LNCAP (cell line): ENCODE results near the gene SLC6A17.

Experiments used
- TF ChIP-seq, protein P1 (sequence below): fragments of 450-650 bp; IDR thresholded peaks from 2 replicates; pipeline ENCODE4 v1.5.1; 2017; ENCODE audit warnings: mild to moderate bottlenecking

Gene SLC6A17

DNA sequence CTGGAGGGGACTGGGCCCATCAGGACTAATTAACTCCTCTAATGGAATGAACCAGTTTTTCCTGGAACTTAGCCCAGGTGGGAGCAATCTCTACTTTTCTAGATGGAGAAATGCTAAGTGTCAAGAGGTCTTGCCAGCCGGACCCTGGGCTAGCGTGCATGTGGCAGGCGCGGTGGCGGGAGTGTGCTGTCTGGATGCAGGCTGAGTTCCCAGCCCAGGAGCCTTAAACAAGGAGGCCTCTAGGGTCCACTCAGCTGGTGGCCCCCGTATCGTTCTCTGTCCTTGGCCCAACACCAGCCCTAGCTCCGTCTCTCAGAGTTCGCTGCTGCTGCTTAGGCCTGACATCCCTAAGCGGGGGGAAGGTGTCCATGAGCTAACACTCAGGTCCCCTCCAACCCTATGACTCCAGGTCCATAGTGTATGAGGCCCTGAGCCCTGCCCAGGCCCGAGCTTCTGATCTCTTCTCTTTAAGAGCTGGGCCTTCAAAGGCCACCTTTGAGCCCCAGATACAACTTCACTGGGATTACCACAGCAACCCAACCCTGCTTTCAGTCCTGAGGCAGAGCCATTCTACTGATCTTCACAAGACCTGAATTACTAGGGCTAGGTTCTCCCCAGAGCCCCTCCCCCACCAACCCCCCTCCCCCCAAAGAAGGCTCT, 56.1 kb downstream of the SLC6A17 start:
- TF ChIP-seq, protein P1, sequence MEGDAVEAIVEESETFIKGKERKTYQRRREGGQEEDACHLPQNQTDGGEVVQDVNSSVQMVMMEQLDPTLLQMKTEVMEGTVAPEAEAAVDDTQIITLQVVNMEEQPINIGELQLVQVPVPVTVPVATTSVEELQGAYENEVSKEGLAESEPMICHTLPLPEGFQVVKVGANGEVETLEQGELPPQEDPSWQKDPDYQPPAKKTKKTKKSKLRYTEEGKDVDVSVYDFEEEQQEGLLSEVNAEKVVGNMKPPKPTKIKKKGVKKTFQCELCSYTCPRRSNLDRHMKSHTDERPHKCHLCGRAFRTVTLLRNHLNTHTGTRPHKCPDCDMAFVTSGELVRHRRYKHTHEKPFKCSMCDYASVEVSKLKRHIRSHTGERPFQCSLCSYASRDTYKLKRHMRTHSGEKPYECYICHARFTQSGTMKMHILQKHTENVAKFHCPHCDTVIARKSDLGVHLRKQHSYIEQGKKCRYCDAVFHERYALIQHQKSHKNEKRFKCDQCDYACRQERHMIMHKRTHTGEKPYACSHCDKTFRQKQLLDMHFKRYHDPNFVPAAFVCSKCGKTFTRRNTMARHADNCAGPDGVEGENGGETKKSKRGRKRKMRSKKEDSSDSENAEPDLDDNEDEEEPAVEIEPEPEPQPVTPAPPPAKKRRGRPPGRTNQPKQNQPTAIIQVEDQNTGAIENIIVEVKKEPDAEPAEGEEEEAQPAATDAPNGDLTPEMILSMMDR = no peak

DNA sequence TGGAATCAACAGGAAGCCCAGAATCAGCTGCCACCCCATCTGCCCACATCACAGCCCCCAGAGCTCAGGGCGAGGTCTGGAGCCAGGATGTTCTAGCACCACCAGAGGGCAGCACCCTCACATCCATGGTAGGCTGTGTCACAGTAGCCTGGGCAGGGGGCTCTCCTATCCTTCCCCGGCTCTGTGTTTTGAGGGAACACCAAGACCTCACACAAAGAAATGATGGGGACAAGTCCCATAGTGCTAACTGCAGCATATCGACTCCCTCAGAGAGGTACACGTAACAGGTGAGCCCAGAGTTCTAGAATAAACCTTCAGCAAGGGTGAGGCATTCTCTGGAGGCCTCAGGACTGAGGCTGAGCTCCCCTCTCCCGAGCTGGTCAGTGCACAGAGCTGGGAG, 57.5 kb downstream of the SLC6A17 start:
- TF ChIP-seq, protein P1 = peak; percentile 92

DNA sequence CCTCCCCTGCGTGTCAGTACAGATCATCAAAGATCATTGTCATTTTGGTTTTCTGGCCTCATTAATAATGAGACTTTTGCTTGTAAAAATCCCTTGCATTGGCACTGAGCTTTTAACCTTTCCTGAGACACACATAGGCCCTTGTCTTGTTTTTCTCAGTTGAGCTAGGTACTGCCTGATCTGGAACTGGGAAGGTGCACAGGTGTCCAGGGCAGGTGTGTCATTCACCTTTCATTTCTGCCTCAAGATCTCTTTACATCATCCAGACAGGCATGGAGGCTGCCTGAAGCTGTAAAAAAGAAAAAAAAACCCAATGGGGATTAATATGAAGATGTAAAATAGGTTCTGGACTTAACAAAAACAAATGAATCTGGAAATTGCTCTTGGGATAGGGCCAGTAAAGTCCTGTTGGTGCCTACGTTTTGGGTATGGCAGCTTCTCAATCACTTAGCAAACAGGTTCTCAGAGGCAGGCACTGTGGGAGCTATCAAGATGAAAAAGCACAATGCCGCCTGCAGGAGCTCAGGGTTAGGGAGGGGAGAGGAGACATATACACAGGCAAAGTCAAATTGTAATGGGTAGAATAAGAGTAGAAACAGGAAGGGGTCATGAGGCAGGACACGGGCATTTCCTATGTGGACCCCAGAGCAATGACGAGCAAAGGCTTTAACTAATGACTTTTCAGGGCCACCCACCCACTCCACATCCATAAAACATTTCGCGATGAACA, 58.8 kb downstream of the SLC6A17 start:
- TF ChIP-seq, protein P1 = no peak

DNA sequence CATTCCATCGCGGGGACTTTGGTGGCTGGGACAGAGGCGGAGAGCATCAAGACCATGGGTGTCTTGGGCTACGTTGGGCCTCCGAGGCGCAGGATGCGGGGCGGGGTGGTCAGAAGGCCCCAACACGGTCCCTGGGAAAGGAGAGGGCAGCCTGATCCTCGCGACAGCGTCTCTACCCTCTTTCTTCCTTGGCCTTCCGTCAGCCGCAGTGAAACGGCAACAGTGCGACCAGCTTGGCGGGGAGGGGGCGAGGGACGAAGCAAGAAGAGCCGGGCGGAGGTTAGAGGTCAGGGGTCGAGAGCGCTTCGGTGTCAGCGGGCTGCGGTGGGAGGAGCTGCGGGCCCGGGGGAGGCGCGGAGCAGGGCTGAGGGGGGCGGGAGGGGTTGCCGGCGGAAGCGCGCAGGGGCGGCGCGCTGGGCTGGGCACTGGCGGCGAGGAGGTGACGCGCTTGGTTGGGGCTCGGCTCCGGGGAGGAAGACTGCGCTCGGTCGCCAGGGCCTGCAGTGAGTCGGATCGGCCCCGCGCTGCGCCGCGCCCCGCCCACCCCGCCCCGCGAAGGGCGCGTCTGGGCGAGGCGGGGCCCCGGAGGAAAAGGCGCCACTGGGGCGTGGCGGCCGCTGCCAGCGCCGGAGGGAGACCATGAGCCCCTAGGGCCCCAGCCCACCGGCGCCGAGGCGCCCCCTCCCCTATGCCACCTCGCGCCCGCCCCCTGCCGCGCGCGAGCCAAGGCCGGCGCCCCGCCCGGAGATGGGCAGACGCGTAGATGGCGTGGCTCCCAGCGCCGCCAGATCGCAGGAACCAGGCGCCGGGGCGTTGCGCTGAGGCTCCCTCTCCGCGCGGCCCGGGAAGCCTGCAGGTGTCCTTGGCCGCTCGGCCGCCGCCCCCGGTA, 59.7 kb downstream of the SLC6A17 start, which contains the start of gene KCNC4:
TSS of gene KCNC4 (plus strand) at position 600 of the 889 bp plus-strand sequence. CDS start 1,186 bp downstream, outside the sequence.
- TF ChIP-seq, protein P1 = no peak

DNA sequence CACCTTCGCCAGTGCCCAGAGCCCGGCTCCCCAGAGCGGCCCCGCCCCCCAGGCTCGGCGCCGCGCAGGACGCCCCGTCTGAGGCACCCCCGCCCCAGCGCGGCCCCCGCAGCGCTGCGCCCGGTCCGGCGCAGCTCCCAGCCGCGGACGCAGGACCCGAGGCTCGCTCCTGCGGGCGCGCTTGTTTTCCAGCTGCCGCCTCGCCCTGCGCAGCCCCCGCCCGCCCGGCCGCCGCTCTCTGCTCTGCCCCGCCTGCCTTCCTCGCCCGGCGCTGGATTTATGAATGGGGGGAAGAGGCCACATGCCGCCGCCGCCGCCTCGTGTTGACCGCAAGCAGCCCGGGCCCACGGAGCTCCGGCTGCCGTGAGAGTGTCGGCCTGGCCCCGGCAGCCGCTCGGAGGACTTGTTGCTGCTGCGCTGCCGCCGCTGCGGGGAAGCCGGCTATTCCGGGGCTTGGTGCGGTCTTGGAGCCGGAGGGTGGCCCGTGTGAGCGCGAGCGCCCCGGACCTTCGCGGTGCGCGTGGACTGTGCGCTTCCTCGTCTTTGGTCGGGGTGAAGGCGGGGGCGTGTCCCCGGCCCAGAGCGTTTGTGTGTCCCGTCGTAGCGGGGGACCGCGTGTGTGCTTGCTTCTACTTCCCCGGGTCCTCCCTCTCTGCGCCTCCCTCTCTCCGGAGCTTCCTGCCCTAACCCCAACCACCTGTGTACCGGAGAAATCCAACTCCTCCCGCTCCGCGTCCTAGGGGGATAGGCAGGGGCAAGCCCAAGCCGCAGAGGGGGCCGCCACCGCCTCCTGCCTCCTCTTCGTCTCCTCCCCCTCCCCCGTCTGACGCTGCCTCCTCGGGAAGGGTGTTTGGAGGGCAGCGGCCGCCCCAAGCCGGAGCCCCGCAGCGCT, 60.6 kb downstream of the SLC6A17 start:
- TF ChIP-seq, protein P1 = no peak

DNA sequence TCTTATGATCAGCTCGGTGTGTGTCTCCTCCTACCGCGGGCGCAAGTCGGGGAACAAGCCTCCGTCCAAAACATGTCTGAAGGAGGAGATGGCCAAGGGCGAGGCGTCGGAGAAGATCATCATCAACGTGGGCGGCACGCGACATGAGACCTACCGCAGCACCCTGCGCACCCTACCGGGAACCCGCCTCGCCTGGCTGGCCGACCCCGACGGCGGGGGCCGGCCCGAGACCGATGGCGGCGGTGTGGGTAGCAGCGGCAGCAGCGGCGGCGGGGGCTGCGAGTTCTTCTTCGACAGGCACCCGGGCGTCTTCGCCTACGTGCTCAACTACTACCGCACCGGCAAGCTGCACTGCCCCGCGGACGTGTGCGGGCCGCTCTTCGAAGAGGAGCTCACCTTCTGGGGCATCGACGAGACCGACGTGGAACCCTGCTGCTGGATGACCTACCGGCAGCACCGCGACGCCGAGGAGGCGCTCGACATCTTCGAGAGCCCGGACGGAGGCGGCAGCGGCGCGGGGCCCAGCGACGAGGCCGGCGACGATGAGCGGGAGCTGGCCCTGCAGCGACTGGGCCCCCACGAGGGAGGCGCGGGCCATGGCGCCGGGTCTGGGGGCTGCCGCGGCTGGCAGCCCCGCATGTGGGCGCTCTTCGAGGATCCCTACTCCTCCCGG, 61.3 kb downstream of the SLC6A17 start:
- TF ChIP-seq, protein P1 = no peak
